CD4-positive, alpha-beta memory T cell (primary cell): ENCODE results near the gene DIPK1B. TPM values are rescaled to one million over a fixed set of nuclear protein-coding genes. Genes with fewer than 3 reads are reported as not detected.

Source experiments
- microRNA-seq: library from miRNA; unstranded; fragments of <30 nt; microRNA quantifications from one replicate; pipeline ENCODE4 v1.2.0, GENCODE V29; 2021; ENCODE audit warnings: borderline replicate concordance, borderline number of aligned reads, borderline microRNAs expressed, mixed read lengths
- polyA plus RNA-seq, 2 donors: library from polyadenylated mRNA; unstranded; fragments of 300-500 nt; fragmentation: Illumina TruSeq; gene quantifications; one replicate each; pipeline ENCODE4 v1.2.3, GENCODE V29; 2021
- total RNA-seq, 2 experiments: library from RNA; stranded (reverse); gene quantifications; one replicate each; pipeline ENCODE4 v1.2.3, GENCODE V29; 2021

The DIPK1B gene
- total and polyA plus RNA-seq, 4 experiments from 2014 or later: not detected

Small RNA genes within 50 kb of the gene (microRNA-seq; reads per million reads assigned to microRNA genes)
- gene MIR126 (57.2 reads per million, percentile 60 among the genes with 10 or more reads in this experiment), gene MIR6722 (not detected)

Other genes starting within 250 kb of the DIPK1B start
- gene SEC16A, start 229.5 kb upstream of the DIPK1B start, total RNA-seq: 10 to 100 TPM; 82.9 to 87.7 TPM
- 10 to 100 TPM in 1 of 2 donors, 1 to 10 TPM in 1; 6.6 to 39.3 TPM for gene SEC16A, start 229.5 kb upstream of the DIPK1B start, polyA plus RNA-seq
- gene NOTCH1, start 166.5 kb upstream of the DIPK1B start, total RNA-seq: 10 to 100 TPM; 43.0 to 45.4 TPM
- gene NOTCH1, start 166.5 kb upstream of the DIPK1B start, polyA plus RNA-seq: 1 to 10 TPM in 1 of 2 donors, not detected in 1; 6.0 TPM
- not detected for gene EGFL7, start 49.7 kb upstream of the DIPK1B start, total RNA-seq
- under 1 TPM in 1 of 2 donors, not detected in 1; 0.64 TPM for gene EGFL7, start 49.7 kb upstream of the DIPK1B start, polyA plus RNA-seq
- gene AGPAT2, start 25.1 kb upstream of the DIPK1B start, total RNA-seq: 1 to 10 TPM; 6.9 to 7.8 TPM
- 10 to 100 TPM; 16.2 to 20.6 TPM for gene AGPAT2, start 25.1 kb upstream of the DIPK1B start, polyA plus RNA-seq
- gene LCN10, start 30.4 kb downstream of the DIPK1B start, total RNA-seq: 1 to 10 TPM in 1 of 2 experiments, under 1 TPM in 1; 0.90 to 1.3 TPM
- gene LCN10, start 30.4 kb downstream of the DIPK1B start, polyA plus RNA-seq: under 1 TPM; 0.22 to 0.50 TPM
- not detected for gene LCN6, start 36.0 kb downstream of the DIPK1B start, total RNA-seq
- gene LCN6, start 36.0 kb downstream of the DIPK1B start, polyA plus RNA-seq: not detected
- not detected for gene LCN8, start 45.7 kb downstream of the DIPK1B start, total RNA-seq
- gene LCN8, start 45.7 kb downstream of the DIPK1B start, polyA plus RNA-seq: under 1 TPM in 1 of 2 donors, not detected in 1; 0.62 TPM
- gene LCN15, start 51.9 kb downstream of the DIPK1B start, total RNA-seq: not detected
- gene LCN15, start 51.9 kb downstream of the DIPK1B start, polyA plus RNA-seq: not detected
- gene TMEM141, start 78.8 kb downstream of the DIPK1B start, total RNA-seq: 10 to 100 TPM; 51.1 to 53.4 TPM
- gene TMEM141, start 78.8 kb downstream of the DIPK1B start, polyA plus RNA-seq: 10 to 100 TPM; 34.3 to 38.4 TPM
- gene CCDC183, start 83.8 kb downstream of the DIPK1B start, total RNA-seq: 1 to 10 TPM; 2.3 to 2.5 TPM
- gene CCDC183, start 83.8 kb downstream of the DIPK1B start, polyA plus RNA-seq: under 1 TPM; 0.64 to 0.90 TPM
- 10 to 100 TPM; 65.1 to 70.9 TPM for gene RABL6, start 95.4 kb downstream of the DIPK1B start, total RNA-seq
- 10 to 100 TPM in 1 of 2 donors, 1 to 10 TPM in 1; 5.1 to 18.2 TPM for gene RABL6, start 95.4 kb downstream of the DIPK1B start, polyA plus RNA-seq
- gene AJM1, start 129.9 kb downstream of the DIPK1B start, total RNA-seq: 1 to 10 TPM; 2.4 to 2.8 TPM
- gene AJM1, start 129.9 kb downstream of the DIPK1B start, polyA plus RNA-seq: under 1 TPM in 1 of 2 donors, not detected in 1; 0.05 TPM
- 10 to 100 TPM; 41.3 to 42.6 TPM for gene PHPT1, start 136.8 kb downstream of the DIPK1B start, total RNA-seq
- gene PHPT1, start 136.8 kb downstream of the DIPK1B start, polyA plus RNA-seq: 10 to 100 TPM; 88.4 to 94.0 TPM
- gene MAMDC4, start 139.8 kb downstream of the DIPK1B start, total RNA-seq: 10 to 100 TPM in 1 of 2 experiments, 1 to 10 TPM in 1; 9.3 to 11.7 TPM
- not detected for gene MAMDC4, start 139.8 kb downstream of the DIPK1B start, polyA plus RNA-seq
- gene EDF1, start 153.7 kb downstream of the DIPK1B start, total RNA-seq: 100 to 1,000 TPM; 284 to 298 TPM
- 100 to 1,000 TPM; 273 to 357 TPM for gene EDF1, start 153.7 kb downstream of the DIPK1B start, polyA plus RNA-seq
- 10 to 100 TPM; 40.2 to 43.2 TPM for gene TRAF2, start 173.9 kb downstream of the DIPK1B start, total RNA-seq
- gene TRAF2, start 173.9 kb downstream of the DIPK1B start, polyA plus RNA-seq: 10 to 100 TPM; 11.1 to 25.2 TPM
- 100 to 1,000 TPM; 122 to 123 TPM for gene FBXW5, start 232.2 kb downstream of the DIPK1B start, total RNA-seq
- 100 to 1,000 TPM in 1 of 2 donors, 10 to 100 TPM in 1; 98.6 to 160 TPM for gene FBXW5, start 232.2 kb downstream of the DIPK1B start, polyA plus RNA-seq
- 1 to 10 TPM; 2.2 TPM for gene C8G, start 232.7 kb downstream of the DIPK1B start, total RNA-seq
- under 1 TPM in 1 of 2 donors, not detected in 1; 0.60 TPM for gene C8G, start 232.7 kb downstream of the DIPK1B start, polyA plus RNA-seq
- 1 to 10 TPM in 1 of 2 experiments, under 1 TPM in 1; 0.72 to 1.4 TPM for gene LCN12, start 239.7 kb downstream of the DIPK1B start, total RNA-seq
- gene LCN12, start 239.7 kb downstream of the DIPK1B start, polyA plus RNA-seq: not detected